Vagina (tissue), 2 donors: Measurements from ENCODE around the gene CD4.

ENCODE experiments used
- POLR2A ChIP-seq, 2 donors: fragments of 450-650 bp; IDR thresholded peaks; one replicate each; pipeline ENCODE4 v1.6.1; 2017; ENCODE audit warnings: antibody characterized with exemption in 2 of 2, mild to moderate bottlenecking in 2 of 2, moderate library complexity in 2 of 2
- POLR2AphosphoS5 ChIP-seq, 2 donors: sonication (generic); formaldehyde crosslinking; IDR thresholded peaks; one replicate each; pipeline ENCODE4 v1.9.0; 2017; ENCODE audit warnings: antibody characterized with exemption in 2 of 2, mild to moderate bottlenecking in 2 of 2, low read depth in 1 of 2; ENCODE audit not compliant: insufficient read depth in 1 of 2
- TF ChIP-seq, protein P1 (sequence below), 3 experiments: fragments of 450-650 bp in 2 of 3; fragments of 200-600 bp in 1 of 3; sonication (generic) in 1 of 3; IDR thresholded peaks; one replicate each; pipeline ENCODE4 v1.5.1; 2017 to 2019; ENCODE audit warnings: antibody characterized with exemption in 3 of 3, mild to moderate bottlenecking in 2 of 3, moderate library complexity in 2 of 3

- TF ChIP-seq POLR2A (IDR thresholded peaks at IDR 0.05) (no peak), POLR2AphosphoS5 (IDR thresholded peaks at IDR 0.05; ENCODE audit: insufficient read depth in 1 of 2, low read depth in 1 of 2) (no peak)
- TF ChIP-seq, protein P1, sequence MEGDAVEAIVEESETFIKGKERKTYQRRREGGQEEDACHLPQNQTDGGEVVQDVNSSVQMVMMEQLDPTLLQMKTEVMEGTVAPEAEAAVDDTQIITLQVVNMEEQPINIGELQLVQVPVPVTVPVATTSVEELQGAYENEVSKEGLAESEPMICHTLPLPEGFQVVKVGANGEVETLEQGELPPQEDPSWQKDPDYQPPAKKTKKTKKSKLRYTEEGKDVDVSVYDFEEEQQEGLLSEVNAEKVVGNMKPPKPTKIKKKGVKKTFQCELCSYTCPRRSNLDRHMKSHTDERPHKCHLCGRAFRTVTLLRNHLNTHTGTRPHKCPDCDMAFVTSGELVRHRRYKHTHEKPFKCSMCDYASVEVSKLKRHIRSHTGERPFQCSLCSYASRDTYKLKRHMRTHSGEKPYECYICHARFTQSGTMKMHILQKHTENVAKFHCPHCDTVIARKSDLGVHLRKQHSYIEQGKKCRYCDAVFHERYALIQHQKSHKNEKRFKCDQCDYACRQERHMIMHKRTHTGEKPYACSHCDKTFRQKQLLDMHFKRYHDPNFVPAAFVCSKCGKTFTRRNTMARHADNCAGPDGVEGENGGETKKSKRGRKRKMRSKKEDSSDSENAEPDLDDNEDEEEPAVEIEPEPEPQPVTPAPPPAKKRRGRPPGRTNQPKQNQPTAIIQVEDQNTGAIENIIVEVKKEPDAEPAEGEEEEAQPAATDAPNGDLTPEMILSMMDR (IDR thresholded peaks at IDR 0.05): no peak
These were observed 20.3 kb upstream of the CD4 start for GRCh38 chr12:6768990-6769389.
